H9 (cell line): ENCODE data around the gene UCK1. TPM values are rescaled to one million over a fixed set of nuclear protein-coding genes. Genes with fewer than 3 reads are reported as not detected.
A peak's percentile ranks its signal among the peaks of the same experiment; 100 is the strongest.

Experiments used
- DNase-seq: peaks from one replicate; pipeline ENCODE4 v3.0.0-alpha.2; 2017
- H2AFZ ChIP-seq: one replicate; pipeline ENCODE4 v1.6.1; 2013; ENCODE audit warnings: mild to moderate bottlenecking, low read length, control low read depth, moderate library complexity
- H2AK5ac ChIP-seq: 2 replicates; pipeline ENCODE4 v1.6.1; 2013; ENCODE audit warnings: low read length, control low read depth, mixed read lengths; ENCODE audit not compliant: insufficient read length
- H2BK120ac ChIP-seq: one replicate; pipeline ENCODE4 v1.6.1; 2013; ENCODE audit warnings: low read depth, mild to moderate bottlenecking, low read length, control low read depth, inconsistent platforms; ENCODE audit not compliant: poor library complexity, severe bottlenecking
- H2BK12ac ChIP-seq: 2 replicates; pipeline ENCODE4 v1.6.1; 2013; ENCODE audit warnings: low read length, control low read depth, mixed read lengths, low read depth; ENCODE audit not compliant: insufficient read length
- H2BK15ac ChIP-seq: 2 replicates; pipeline ENCODE4 v1.6.1; 2013; ENCODE audit warnings: low read depth, low read length, control low read depth
- H2BK20ac ChIP-seq: one replicate; pipeline ENCODE4 v1.6.1; 2013; ENCODE audit warnings: low read depth, mild to moderate bottlenecking, low read length, control low read depth, inconsistent platforms; ENCODE audit not compliant: poor library complexity, severe bottlenecking
- H2BK5ac ChIP-seq: 2 replicates; pipeline ENCODE4 v1.6.1; 2013; ENCODE audit warnings: low read length, control low read depth, mixed read lengths; ENCODE audit not compliant: insufficient read length
- H3K14ac ChIP-seq: 2 replicates; pipeline ENCODE4 v1.6.1; 2013; ENCODE audit warnings: low read length, control low read depth; ENCODE audit not compliant: insufficient read depth
- H3K18ac ChIP-seq: 2 replicates; pipeline ENCODE4 v1.6.1; 2013; ENCODE audit warnings: low read depth, mild to moderate bottlenecking, mixed read lengths, low read length, control low read depth; ENCODE audit not compliant: insufficient read length
- H3K23ac ChIP-seq: 2 replicates; pipeline ENCODE4 v1.6.1; 2013; ENCODE audit warnings: low read length, control low read depth, mixed read lengths, low read depth; ENCODE audit not compliant: insufficient read length
- H3K23me2 ChIP-seq: 2 replicates; pipeline ENCODE4 v1.6.1; 2013; ENCODE audit warnings: low read depth, mild to moderate bottlenecking, mixed read lengths, low read length, control low read depth; ENCODE audit not compliant: insufficient read length, poor library complexity, severe bottlenecking
- H3K27ac ChIP-seq: 2 replicates; pipeline ENCODE4 v1.5.1; 2013; ENCODE audit warnings: low read length, control low read depth, mixed read lengths, low read depth; ENCODE audit not compliant: insufficient read length
- H3K27me3 ChIP-seq: 2 replicates; pipeline ENCODE4 v1.6.1; 2013; ENCODE audit warnings: low read length, control low read depth, inconsistent platforms; ENCODE audit not compliant: insufficient read depth
- H3K4ac ChIP-seq: 2 replicates; pipeline ENCODE4 v1.6.1; 2013; ENCODE audit warnings: low read depth, mild to moderate bottlenecking, control low read depth, inconsistent platforms, low read length, moderate library complexity
- H3K4me1 ChIP-seq: 2 replicates; pipeline ENCODE4 v1.6.1; 2013; ENCODE audit warnings: low read length, control low read depth, inconsistent platforms; ENCODE audit not compliant: insufficient read depth
- H3K4me2 ChIP-seq: 2 replicates; pipeline ENCODE4 v1.6.1; 2013; ENCODE audit warnings: low read length, control low read depth, mixed read lengths; ENCODE audit not compliant: insufficient read length, insufficient read depth
- H3K56ac ChIP-seq: 2 replicates; pipeline ENCODE4 v1.6.1; 2013; ENCODE audit warnings: low read depth, mild to moderate bottlenecking, mixed read lengths, low read length, control low read depth; ENCODE audit not compliant: insufficient read length
- H3K79me1 ChIP-seq: 2 replicates; pipeline ENCODE4 v1.6.1; 2013; ENCODE audit warnings: low read depth, mild to moderate bottlenecking, moderate library complexity, low read length, control low read depth, inconsistent platforms; ENCODE audit not compliant: insufficient read depth, poor library complexity, severe bottlenecking
- H3K79me2 ChIP-seq: 2 replicates; pipeline ENCODE4 v1.6.1; 2013; ENCODE audit warnings: low read length, control low read depth, inconsistent platforms; ENCODE audit not compliant: insufficient read depth
- H3K9ac ChIP-seq: 2 replicates; pipeline ENCODE4 v1.6.1; 2013; ENCODE audit warnings: low read length, control low read depth, mixed read lengths; ENCODE audit not compliant: insufficient read length; ENCODE audit errors: extremely low read depth
- H3K9me3 ChIP-seq: one replicate; pipeline ENCODE4 v1.6.1; 2013; ENCODE audit warnings: low read depth, low read length, inconsistent platforms; ENCODE audit not compliant: control insufficient read depth
- H3T11ph ChIP-seq: one replicate; pipeline ENCODE4 v1.6.1; 2013; ENCODE audit warnings: mild to moderate bottlenecking, low read length, control low read depth, inconsistent platforms
- H4K20me1 ChIP-seq: one replicate; pipeline ENCODE4 v1.6.1; 2013; ENCODE audit not compliant: control insufficient read depth, insufficient read length, insufficient read depth
- H4K5ac ChIP-seq: 2 replicates; pipeline ENCODE4 v1.6.1; 2013; ENCODE audit warnings: low read depth, mild to moderate bottlenecking, mixed read lengths, low read length, control low read depth; ENCODE audit not compliant: insufficient read length
- H4K8ac ChIP-seq: replicated peaks from 2 replicates; pipeline ENCODE4 v1.6.1; 2013; ENCODE audit warnings: low read length, control low read depth, mixed read lengths, low read depth; ENCODE audit not compliant: insufficient read length
- H4K91ac ChIP-seq: 2 replicates; pipeline ENCODE4 v1.6.1; 2013; ENCODE audit warnings: low read depth, mild to moderate bottlenecking, moderate library complexity, mixed read lengths, low read length, control low read depth; ENCODE audit not compliant: insufficient read length
- H3K27ac Mint-ChIP-seq, 3 experiments: 2 replicates in 2 of 3; 3 replicates in 1 of 3; pipeline ENCODE4 v1.8.0; 2020 to 2021; ENCODE audit warnings: mixed read lengths in 3 of 3, mild to moderate bottlenecking in 1 of 3, moderate library complexity in 1 of 3
- H3K27me3 Mint-ChIP-seq: 2 replicates; pipeline ENCODE4 v1.8.0; 2021; ENCODE audit warnings: low read depth, mild to moderate bottlenecking, moderate library complexity, mixed read lengths
- H3K36me3 Mint-ChIP-seq, 3 experiments: 2 replicates in 2 of 3; 3 replicates in 1 of 3; pipeline ENCODE4 v1.8.0; 2020 to 2021; ENCODE audit warnings: low read depth in 3 of 3, mixed read lengths in 3 of 3; ENCODE audit not compliant: insufficient read depth in 1 of 3
- H3K4me1 Mint-ChIP-seq, 2 experiments: 2 replicates each; pipeline ENCODE4 v1.8.0; 2020; ENCODE audit warnings: mixed read lengths in 2 of 2
- H3K4me3 Mint-ChIP-seq, 2 experiments: 2 replicates in 1 of 2; 3 replicates in 1 of 2; pipeline ENCODE4 v1.8.0; 2020 to 2021; ENCODE audit warnings: mild to moderate bottlenecking in 2 of 2, mixed read lengths in 2 of 2, moderate library complexity in 1 of 2
- H3K9me3 Mint-ChIP-seq, 2 experiments: 2 replicates in 1 of 2; 3 replicates in 1 of 2; pipeline ENCODE4 v1.8.0; 2020; ENCODE audit warnings: mild to moderate bottlenecking in 2 of 2, mixed read lengths in 2 of 2, moderate library complexity in 1 of 2
- CTCF ChIP-seq: fragments of 200-600 bp; sonication (generic); conservative IDR thresholded peaks from 3 replicates; pipeline ENCODE4 v1.8.0; 2021; ENCODE audit warnings: antibody characterized with exemption, mild to moderate bottlenecking
- WGBS: extraction: QIAGEN DNeasy Blood & Tissue Kit; methylation state at CpG from one replicate; pipeline ENCODE4 v1.1.7; 2013; ENCODE audit warnings: missing lambda C conversion rate, low lambda C conversion rate, mixed read lengths; ENCODE audit not compliant: insufficient read length; ENCODE audit errors: extremely low coverage; 5-methylcytosine and 5-hydroxymethylcytosine counted together
- total RNA-seq: library from RNA; stranded (reverse); gene quantifications from 2 replicates; pipeline ENCODE4 v1.2.1, GENCODE V29; 2021

Gene UCK1
- total RNA-seq, 1 experiment from 2014 or later: 54.2 TPM

GRCh38 chr9:131578021-131578420 lies 47.0 kb upstream of the UCK1 start:
- Histone ChIP-seq H3K9ac (no peak overlapping the region), H4K8ac (no peak overlapping the region), H2AFZ (no peak overlapping the region), H3K79me1 (no peaks in the 10 kb centered on the region), H3K14ac (no peak overlapping the region), H2AK5ac (no peak overlapping the region), H3T11ph (no peak overlapping the region), H3K27ac (no peak overlapping the region), H3K27me3 (no peaks in the 10 kb centered on the region), H3K23me2 (no peaks in the 10 kb centered on the region), H3K18ac (no peak overlapping the region), H3K4me2 (no peak overlapping the region), H2BK120ac (no peak overlapping the region), H3K79me2 (no peaks in the 10 kb centered on the region), H2BK5ac (no peak overlapping the region), H3K9me3 (no peaks in the 10 kb centered on the region), H4K5ac (no peak overlapping the region), H4K20me1 (no peaks in the 10 kb centered on the region), H3K4ac (no peak overlapping the region), H3K56ac (no peak overlapping the region), H2BK12ac (no peak overlapping the region), H3K4me1 (no peaks in the 10 kb centered on the region), H2BK15ac (no peak overlapping the region), H2BK20ac (no peak overlapping the region), H3K23ac (no peak overlapping the region), H4K91ac (no peak overlapping the region)
- Mint-ChIP-seq H3K27me3 (no peaks in the 10 kb centered on the region), H3K4me1 (0 out of 4 replicates have a peak, but pooled peaks cover 0 to 4% of the 10 kb centered on the region in 2 experiments), H3K36me3 (peaks cover 6 to 34% (median 21%) of the 10 kb centered on the region in 3 experiments; a peak in 5 of 7 replicates), H3K9me3 (no peaks in the 10 kb centered on the region), H3K4me3 (no peak overlapping the region), H3K27ac (0 out of 7 replicates have a peak overlapping the region, but pooled peaks of 1 of the 3 experiments have one; percentile 23)
- no peak for DNase-seq
- no CpG with 5 or more reads among the region's 13 CpGs for WGBS
- no peak for TF ChIP-seq CTCF
